ENCODE data around the gene AMOTL2.

AMOTL2 gene

GRCh38 chr3:134353831-134354611 is 20.2 kb downstream of the AMOTL2 start:
- FAIRE-seq (no peak), DNase-seq (ENCODE audit: low spot score) (peak; percentile 37)

GRCh38 chr3:134353171-134353825 is 20.9 kb downstream of the AMOTL2 start:
- DNase-seq (ENCODE audit: low spot score): no peak
- no peak for FAIRE-seq

DNA sequence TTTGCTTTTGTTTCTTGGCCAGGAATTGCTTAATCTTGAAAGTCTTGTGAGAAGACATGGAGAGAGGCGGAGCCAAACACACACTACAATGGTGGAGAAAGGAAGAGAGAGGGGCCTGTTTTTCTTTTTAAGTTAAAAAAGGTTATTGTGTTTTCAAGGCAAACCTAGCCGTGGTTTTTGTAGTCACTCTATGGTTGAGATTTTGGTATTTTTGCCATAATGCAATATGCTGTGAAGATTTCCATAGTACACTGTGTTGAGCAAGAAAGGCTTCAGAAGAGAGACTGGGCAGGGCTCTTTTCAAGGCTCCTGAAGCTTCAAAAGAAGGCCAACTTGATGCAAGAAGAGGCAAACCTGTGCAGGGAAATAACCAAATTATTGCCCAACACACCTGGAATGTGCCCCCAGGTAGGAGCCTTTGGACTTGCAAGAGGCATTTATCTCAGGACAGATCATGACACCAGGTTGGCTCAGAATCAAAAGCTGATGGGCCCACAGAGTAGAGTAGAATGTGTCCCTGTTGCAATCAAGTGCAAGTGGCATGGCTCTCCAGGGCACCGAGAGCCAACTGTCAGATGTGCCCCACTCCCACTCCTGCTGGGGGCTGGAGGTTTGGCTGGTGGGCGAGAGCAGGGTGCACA is 22.1 kb downstream of the AMOTL2 start:
- FAIRE-seq (no peak), DNase-seq (ENCODE audit: low spot score) (no peak)

GRCh38 chr3:134351427-134351826 is 22.8 kb downstream of the AMOTL2 start:
- DNase-seq (ENCODE audit: low spot score) (no peak), FAIRE-seq (no peak)

GRCh38 chr3:134350861-134351311 is 23.4 kb downstream of the AMOTL2 start:
- DNase-seq (ENCODE audit: low spot score) (no peak), FAIRE-seq (no peak)

- FAIRE-seq (no peak), DNase-seq (ENCODE audit: low spot score) (no peak)
Observed at GRCh38 chr3:134350266-134350665, 24.0 kb downstream of the AMOTL2 start.

DNA sequence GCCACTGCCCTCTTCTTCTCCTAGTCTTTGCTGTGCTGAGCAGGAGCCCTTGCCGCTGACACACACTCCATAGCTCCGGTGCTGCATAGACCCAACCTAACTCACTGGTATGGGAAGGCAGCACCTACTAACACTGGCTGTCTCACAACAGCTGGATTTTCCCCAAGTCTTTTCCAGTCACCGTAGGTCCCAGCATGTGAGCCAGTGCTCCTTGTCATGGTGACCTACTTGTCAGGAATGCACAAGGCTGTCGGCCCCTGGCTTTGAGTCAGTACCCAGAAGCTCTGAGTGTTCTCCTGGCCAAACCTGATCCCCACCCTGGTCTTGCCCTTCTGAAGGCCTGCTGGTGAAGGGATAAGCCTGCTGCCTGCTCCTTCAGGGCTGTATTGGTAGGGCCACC is 25.7 kb downstream of the AMOTL2 start:
- FAIRE-seq: peak; percentile 48
- DNase-seq (ENCODE audit: low spot score): peak; percentile 78

DNA sequence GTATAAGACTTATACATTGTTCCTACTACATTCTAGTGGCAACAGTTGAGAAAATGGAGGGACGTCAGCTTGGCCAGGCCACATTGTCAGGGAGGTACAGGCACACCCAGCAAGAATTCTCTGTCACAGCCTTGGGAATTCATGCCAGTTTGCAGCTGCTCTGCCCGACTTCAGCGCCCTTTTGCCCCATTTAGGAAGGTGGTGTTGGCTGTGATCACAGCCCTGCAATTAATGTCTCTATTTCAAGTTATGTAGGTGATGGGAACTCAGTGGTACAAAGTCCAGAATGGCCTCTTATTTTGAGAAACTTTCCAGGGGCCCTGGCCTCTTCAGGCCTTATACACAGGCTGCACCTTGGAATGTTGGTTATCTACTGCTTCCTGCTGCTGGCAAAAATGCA is 26.7 kb downstream of the AMOTL2 start:
- DNase-seq (ENCODE audit: low spot score) (no peak), FAIRE-seq (no peak)

GRCh38 chr3:134346744-134347143 is 27.5 kb downstream of the AMOTL2 start:
- DNase-seq (ENCODE audit: low spot score) (no peak), FAIRE-seq (no peak)

DNA sequence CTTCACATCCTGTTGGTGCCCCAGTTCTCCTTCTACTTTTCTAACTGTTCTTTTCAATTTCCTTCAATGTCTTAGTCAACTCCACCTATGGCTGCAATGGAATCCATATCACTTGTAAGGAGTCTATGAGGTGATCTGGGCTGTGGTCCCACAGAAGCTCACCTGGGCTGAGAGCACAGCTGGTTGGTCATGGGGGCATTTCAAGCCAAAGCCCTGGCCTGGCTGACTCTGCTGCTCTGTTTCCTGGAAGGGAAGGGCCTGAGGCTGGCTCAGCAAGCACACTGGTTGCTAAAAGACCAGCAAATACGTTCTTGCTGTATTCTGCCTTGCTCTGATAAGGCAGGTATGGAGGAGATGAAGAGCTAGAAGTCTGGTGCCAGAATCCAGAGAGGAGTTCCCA is 29.0 kb downstream of the AMOTL2 start:
- no peak for DNase-seq (ENCODE audit: low spot score)
- FAIRE-seq: no peak

GRCh38 chr3:134344560-134344959 is 29.7 kb downstream of the AMOTL2 start:
- no peak for FAIRE-seq
- no peak for DNase-seq (ENCODE audit: low spot score)

DNA sequence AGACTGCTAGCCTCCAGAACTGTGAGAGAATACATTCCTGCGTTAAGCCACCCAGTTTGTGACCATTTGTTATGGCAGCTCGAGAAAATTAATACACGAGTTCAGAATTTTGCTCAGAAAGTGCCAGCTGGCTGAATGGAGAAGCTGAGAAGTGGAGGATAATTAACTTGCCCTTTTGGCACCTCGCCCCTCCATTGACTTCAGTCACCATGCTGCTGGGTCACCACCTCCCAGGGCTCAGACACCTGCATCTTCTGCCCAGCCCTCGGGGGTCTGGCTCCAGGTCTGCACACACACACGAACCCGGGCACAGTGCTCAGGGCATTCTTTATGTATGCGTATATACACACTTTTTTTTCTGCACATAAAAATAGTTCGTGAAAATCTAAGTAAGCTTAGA is 32.0 kb downstream of the AMOTL2 start:
- DNase-seq (ENCODE audit: low spot score) (no peak), FAIRE-seq (no peak)

GRCh38 chr3:134341389-134341788 is 32.9 kb downstream of the AMOTL2 start:
- FAIRE-seq (no peak), DNase-seq (ENCODE audit: low spot score) (no peak)

DNA sequence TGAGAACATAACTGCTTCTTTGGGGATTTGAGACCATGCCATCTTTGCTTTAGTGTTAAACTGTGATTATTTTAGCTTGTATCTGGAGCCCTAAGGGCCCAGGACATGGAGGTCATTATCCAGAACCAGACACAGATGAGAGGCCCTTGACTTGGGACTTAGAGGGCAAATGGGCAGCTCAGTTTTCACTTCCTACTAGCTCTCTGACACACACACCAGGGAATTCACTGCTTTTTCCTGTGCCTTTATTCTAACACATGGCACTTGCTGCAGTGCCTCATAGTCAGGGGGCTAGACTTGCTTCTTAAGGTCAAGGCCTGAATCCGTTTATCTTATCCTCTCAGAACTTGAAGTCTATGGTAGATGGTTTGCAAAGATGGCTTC is 33.3 kb downstream of the AMOTL2 start:
- DNase-seq (ENCODE audit: low spot score) (no peak), FAIRE-seq (no peak)

GRCh38 chr3:134340362-134340981 is 33.8 kb downstream of the AMOTL2 start:
- FAIRE-seq: peak; percentile 70
- DNase-seq (ENCODE audit: low spot score): no peak

- FAIRE-seq: no peak
- DNase-seq (ENCODE audit: low spot score): no peak
Observed at GRCh38 chr3:134339913-134340312, 34.3 kb downstream of the AMOTL2 start.

DNA sequence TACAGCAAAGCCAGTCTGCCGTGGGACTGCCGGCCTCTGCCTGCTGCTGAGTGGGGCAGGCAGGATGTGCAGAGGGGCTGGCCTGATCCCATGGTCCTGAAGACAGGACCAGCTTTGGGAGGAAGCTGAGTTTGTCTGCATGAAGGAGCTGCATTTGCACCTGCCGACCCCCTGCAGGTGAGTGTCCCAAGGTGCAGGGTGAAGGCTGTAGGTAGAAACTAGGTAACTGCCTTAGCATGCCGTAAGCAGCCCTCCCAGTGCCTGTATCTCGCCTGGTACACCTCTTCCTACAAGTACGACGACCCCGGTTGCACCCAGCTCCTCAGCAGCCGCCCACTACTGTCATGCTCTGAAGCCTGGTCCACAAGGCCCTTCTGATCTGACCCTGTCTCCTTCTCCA is 34.9 kb downstream of the AMOTL2 start:
- no peak for DNase-seq (ENCODE audit: low spot score)
- FAIRE-seq: no peak

DNA sequence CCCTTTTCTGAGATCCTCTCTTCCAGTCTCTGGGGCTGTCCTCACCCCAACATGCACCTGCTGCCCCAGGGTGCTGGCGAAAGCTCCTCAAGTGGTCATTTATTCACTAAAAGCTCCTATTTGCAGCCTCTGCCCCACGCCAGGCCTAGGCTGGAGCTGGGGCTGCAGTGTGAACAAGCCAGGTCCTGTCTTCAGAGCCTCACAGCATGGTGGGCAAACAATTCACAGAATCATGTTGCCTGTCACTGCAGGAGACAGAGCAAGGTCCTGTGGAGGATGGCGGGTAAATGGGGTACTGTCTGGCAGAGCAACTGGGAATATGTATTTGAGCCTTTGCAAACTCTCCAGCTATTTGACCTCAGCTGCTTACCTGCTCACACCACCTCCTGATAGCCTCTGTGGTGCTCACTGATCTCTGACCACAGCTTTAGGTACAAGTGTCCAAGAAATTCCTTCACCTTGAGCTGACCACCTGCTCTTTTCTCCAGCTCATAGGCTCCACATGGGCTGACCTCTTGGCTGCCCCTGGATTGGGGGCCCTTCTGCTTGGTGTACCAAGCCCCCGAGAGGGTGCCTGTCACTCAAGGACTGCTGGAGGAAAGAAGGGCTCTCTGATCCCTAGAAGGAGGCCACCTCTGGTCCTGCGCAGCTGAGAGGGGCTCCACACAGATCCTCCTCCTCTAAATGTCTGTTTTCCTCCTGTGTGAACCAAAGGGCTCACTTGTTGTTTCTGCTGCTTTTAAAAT is 35.6 kb downstream of the AMOTL2 start:
- FAIRE-seq (no peak), DNase-seq (ENCODE audit: low spot score) (no peak)

DNA sequence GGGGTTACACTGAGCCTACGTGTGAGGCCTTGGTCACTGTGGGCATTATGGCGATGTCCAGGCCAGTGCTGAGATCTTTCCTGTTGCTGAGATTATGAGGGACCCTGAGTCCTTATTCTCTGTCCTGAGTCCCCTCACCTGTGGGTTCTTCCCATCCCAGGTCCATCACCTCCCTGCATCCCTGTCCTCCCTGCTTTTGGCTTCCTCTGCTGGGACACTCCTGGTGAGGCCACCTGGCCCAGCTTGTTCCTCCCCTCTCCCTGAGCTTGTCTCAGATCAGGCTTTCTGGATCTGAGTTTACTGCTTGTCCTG is 36.1 kb downstream of the AMOTL2 start:
- no peak for FAIRE-seq
- no peak for DNase-seq (ENCODE audit: low spot score)

DNA sequence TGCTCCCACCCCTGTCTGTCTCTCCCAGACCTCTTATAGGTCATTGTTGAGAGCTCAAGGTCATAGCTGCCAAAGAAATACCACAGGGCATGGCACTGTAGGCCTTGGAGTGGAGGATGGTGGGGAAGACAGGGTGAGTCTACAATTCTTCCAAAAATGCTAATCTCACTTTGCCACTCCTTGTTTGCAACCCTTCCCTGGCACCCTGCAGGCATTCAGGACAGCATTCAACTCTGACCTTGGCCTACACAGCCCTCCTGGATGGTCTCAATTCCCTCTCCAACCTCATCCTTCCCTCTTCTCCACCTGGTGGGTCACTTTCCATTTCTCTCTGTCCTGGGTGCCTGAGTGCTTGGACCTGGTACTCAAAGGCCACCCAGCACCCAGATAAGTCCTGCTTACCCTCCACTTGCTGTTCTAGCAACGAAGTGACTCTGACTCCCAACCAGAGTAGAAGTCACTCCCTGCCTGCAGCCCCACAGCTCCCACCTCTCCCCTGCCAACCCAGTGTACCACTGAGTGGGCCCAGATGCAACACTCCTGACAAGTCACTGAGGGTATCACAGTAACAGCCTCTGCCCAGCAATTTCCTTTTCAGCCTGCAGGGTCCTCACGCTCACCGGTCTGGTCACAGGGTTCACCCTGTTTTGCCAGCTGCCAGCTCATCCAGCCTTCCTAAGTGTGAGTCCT is 36.6 kb downstream of the AMOTL2 start:
- FAIRE-seq (no peak), DNase-seq (ENCODE audit: low spot score) (no peak)

DNA sequence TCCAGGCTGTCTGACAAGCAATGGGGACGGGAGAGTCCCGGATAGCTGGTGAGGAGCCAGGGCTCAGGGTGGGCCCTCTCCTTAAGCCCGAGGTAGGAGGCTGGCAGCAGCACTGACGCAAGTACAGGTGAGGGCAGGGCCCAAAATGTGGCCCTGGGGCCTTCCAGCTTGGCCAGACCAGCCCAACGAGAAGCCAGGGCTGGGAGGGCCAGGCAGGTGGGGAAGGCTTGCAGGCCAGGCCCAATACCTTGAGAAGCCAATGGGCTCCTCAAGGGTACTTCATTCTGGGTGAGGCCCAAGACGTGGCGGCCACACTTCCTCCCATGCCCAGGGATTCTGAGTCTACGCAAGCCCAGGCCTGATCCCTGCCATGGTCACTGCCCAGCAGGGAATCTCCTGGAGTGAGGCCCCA is 37.2 kb downstream of the AMOTL2 start:
- no peak for FAIRE-seq
- no peak for DNase-seq (ENCODE audit: low spot score)

Measured in RCC 7860 (cell line).